ENCODE measurements around the gene PLA2G4E.

PLA2G4E gene

GRCh38 chr15:41954036-41954435 lies 66.8 kb downstream of the PLA2G4E start:
- no peak for DNase-seq (ENCODE audit: low spot score)

- DNase-seq (ENCODE audit: low spot score), result no peak
Observed at GRCh38 chr15:41952013-41952563, 68.8 kb downstream of the PLA2G4E start.

GRCh38 chr15:41951571-41951970 lies 69.3 kb downstream of the PLA2G4E start:
- DNase-seq (ENCODE audit: low spot score), result no peak

GRCh38 chr15:41950489-41950888 lies 70.4 kb downstream of the PLA2G4E start:
- no peak for DNase-seq (ENCODE audit: low spot score)

DNA sequence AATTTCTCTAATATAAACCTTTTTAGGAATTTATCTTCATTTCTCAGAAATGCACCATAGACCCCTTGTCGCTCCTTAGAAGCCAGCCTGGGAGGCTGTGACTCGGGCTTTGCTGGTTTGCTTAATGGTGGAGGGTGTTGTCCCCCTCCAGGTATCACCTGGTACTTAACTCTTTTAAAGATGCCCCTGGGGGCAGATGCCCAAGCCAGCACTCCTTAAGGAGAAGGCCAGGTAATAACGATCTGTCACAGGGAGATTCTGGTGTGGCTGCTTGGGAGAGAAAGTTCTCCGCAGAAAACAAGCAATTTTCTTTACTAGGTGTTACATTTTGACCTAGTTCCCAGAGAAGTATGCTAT lies 70.7 kb downstream of the PLA2G4E start:
- DNase-seq (ENCODE audit: low spot score), result no peak

- no peak for DNase-seq (ENCODE audit: low spot score)
Observed at GRCh38 chr15:41949401-41950126, 71.3 kb downstream of the PLA2G4E start.

DNA sequence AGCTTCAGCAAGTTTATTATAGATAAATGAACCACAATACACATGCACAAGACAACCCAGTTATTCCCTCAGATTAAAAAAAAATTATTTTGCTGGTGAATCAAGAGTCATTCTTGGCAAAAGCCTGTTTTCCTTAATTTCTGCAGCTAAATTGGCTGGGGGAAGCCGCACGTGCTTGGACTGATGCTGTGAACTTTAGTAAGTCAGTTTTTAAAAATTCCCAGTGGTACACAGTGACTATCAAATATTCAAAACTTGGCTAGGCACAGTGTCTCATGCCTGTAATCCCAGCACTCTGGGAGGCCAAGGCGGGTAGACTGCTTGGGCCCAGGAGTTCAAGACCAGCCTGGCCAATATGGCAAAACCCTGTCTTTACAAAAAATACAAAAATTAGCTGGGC lies 72.4 kb downstream of the PLA2G4E start:
- no peak for DNase-seq (ENCODE audit: low spot score)

- no peak for DNase-seq (ENCODE audit: low spot score)
Observed at GRCh38 chr15:41946970-41947369, 73.9 kb downstream of the PLA2G4E start.

- DNase-seq (ENCODE audit: low spot score), result no peak
Observed at GRCh38 chr15:41945731-41946130, 75.1 kb downstream of the PLA2G4E start.

GRCh38 chr15:41945221-41945620 lies 75.6 kb downstream of the PLA2G4E start:
- DNase-seq (ENCODE audit: low spot score), result no peak

- no peak for DNase-seq (ENCODE audit: low spot score)
Observed at GRCh38 chr15:41944313-41944940, 76.4 kb downstream of the PLA2G4E start.

GRCh38 chr15:41943543-41944312 lies 77.1 kb downstream of the PLA2G4E start:
- DNase-seq (ENCODE audit: low spot score), result no peak

- DNase-seq (ENCODE audit: low spot score), result no peak
Observed at GRCh38 chr15:41942886-41943285, 78.0 kb downstream of the PLA2G4E start.

DNA sequence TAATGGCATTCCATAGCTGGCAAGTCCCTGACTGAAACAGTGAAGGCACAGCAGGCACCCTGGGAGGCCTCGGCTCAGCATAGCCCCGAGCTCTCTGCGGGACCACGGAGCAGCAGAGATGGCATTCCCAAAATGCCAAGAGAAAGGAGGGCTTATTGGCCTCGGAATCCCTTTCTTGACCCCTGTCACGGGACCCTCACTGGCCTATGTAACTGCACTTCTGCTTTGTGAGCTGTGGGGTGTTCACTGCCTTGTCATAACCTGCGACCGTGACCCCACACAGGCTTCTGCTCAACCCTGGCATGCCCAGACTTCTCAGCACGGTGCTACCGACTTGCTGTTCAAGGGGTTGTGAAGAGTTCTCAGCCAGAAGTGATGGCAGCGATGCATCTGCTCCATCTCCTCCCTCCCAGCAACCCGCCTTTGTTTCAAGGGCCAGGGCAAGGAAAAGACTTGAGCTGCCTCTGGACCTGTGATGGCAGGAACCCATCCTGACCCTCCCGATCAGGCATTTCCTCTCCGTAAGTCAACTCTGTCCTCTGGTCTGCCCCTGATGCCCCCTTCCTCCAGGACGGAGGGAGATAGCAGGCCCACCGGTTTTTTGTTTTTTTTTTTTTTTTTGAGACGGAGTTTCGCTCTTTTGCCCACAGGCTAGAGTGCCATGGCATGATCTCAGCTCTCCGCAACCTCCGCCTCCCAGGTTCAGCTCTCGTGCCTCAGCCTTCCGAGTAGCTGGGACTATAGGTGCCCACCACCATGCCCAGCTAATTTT lies 79.0 kb downstream of the PLA2G4E start:
- no peak for DNase-seq (ENCODE audit: low spot score)

GRCh38 chr15:41940441-41940857 lies 80.4 kb downstream of the PLA2G4E start:
- DNase-seq (ENCODE audit: low spot score), result peak; percentile 66

- DNase-seq (ENCODE audit: low spot score), result no peak
Observed at GRCh38 chr15:41939986-41940385, 80.9 kb downstream of the PLA2G4E start.

GRCh38 chr15:41937568-41937923 lies 83.3 kb downstream of the PLA2G4E start:
- peak; percentile 12 for DNase-seq (ENCODE audit: low spot score)

- peak; percentile 84 for DNase-seq (ENCODE audit: low spot score)
Observed at GRCh38 chr15:41936649-41937567, 83.9 kb downstream of the PLA2G4E start.

DNA sequence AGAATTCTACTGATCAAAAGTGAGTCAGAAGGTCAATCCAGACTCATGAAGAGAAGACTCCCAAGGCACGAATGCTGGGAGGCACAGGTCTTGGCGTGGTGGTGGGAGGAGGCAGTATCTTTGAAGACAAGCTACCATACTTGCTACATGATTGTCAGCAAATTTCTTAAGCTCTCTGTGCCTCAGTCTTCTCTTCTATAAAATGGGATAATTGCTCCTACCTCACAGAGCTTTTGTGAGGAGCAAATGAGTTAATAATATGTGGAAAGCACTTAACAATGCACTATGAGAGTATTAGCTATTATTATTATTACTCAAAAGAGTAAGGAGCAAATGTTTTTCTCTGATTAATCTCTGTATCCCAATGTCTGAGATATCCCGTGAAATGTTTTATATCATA lies 84.7 kb downstream of the PLA2G4E start:
- no peak for DNase-seq (ENCODE audit: low spot score)

- DNase-seq (ENCODE audit: low spot score), result no peak
Observed at GRCh38 chr15:41935566-41936020, 85.2 kb downstream of the PLA2G4E start.

DNA sequence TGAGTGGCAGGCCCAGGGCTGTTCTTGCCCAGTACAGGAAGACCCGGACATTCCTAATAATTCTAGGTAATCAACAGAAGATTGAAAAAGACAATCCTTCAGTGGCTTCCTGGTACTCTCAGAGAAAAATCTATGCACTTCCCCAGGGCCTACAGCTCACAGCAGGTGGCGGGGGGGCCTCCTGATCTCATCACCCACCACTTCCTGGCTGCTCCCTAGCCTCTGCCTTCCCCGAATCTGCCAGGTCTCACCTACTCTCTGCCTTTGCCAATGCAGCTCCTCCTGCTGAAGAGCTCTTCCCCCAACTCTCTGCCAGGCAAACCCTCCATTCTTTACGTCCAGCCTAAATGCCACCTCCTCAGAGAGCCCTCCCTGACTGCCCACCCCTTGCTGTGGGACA lies 86.0 kb downstream of the PLA2G4E start:
- peak; percentile 81 for DNase-seq (ENCODE audit: low spot score)

Measured in CD4-positive, alpha-beta T cell treated with Interleukin-15 for 4 hours (primary cell).